Sigmoid colon (tissue), 7 donors: ENCODE measurements around the gene ZMPSTE24. TPM values are rescaled to one million over a fixed set of nuclear protein-coding genes. Genes with fewer than 3 reads are reported as not detected.

ENCODE experiments used
- DNase-seq: peaks from one replicate; pipeline ENCODE4 v3.0.0-alpha.2; 2019
- H3K27ac ChIP-seq, 4 donors: fragments of 200-600 bp; sonication (generic); one replicate each; pipeline ENCODE4 v1.5.1; 2016 to 2019; ENCODE audit warnings: mild to moderate bottlenecking in 1 of 4
- H3K27me3 ChIP-seq, 3 donors: fragments of 200-600 bp; sonication (generic); one replicate each; pipeline ENCODE4 v1.5.1; 2019; ENCODE audit warnings: mild to moderate bottlenecking in 1 of 3
- H3K36me3 ChIP-seq, 4 donors: fragments of 200-600 bp; sonication (generic); one replicate each; pipeline ENCODE4 v1.5.1; 2016 to 2019
- H3K4me1 ChIP-seq, 4 donors: fragments of 200-600 bp; sonication (generic); one replicate each; pipeline ENCODE4 v1.5.1; 2017 to 2019
- H3K4me3 ChIP-seq, 4 donors: fragments of 200-600 bp; sonication (generic); one replicate each; pipeline ENCODE4 v1.5.1; 2017 to 2019; ENCODE audit warnings: mild to moderate bottlenecking in 2 of 4, moderate library complexity in 1 of 4
- H3K9me3 ChIP-seq, 4 donors: fragments of 200-600 bp in 3 of 4; sonication (generic) in 3 of 4; one replicate each; pipeline versions ENCODE4 v1.5.1 to v1.6.1; 2013 to 2019
- EP300 ChIP-seq, 4 donors: sonication (generic); formaldehyde crosslinking; IDR thresholded peaks; one replicate each; pipeline ENCODE4 v1.6.1; 2017; ENCODE audit warnings: antibody characterized with exemption in 4 of 4
- POLR2A ChIP-seq, 2 donors: fragments of 450-650 bp; IDR thresholded peaks; one replicate each; pipeline ENCODE4 v1.6.1; 2016; ENCODE audit warnings: antibody characterized with exemption in 2 of 2, mild to moderate bottlenecking in 2 of 2, moderate library complexity in 2 of 2
- POLR2AphosphoS5 ChIP-seq, 4 donors: sonication (generic); formaldehyde crosslinking; IDR thresholded peaks; one replicate each; pipeline ENCODE4 v1.6.1; 2017; ENCODE audit warnings: antibody characterized with exemption in 4 of 4
- WGBS, 2 donors: extraction: QIAGEN DNeasy Blood & Tissue Kit; methylation state at CpG; one replicate each; pipeline ENCODE4 v1.1.7; 2013; 5-methylcytosine and 5-hydroxymethylcytosine counted together
- intact Hi-C: fragments of 100-400 bp; cut with DNase I; formaldehyde crosslinking; loops from one replicate; pipeline ENCODE4 v1.15.1; 2023
- polyA plus RNA-seq, 3 donors: library from polyadenylated mRNA; stranded (reverse); fragments of 200-250 nt; gene quantifications; one replicate each; pipeline ENCODE4 v1.2.3, GENCODE V29; 2013
- total RNA-seq, 4 donors: library from RNA; depleted of rRNA; stranded (reverse); fragments of >200 nt; gene quantifications; one replicate each; pipeline ENCODE4 v1.1.0, GENCODE V29; 2016
- TF ChIP-seq, protein P1 (sequence below), 4 experiments: fragments of 450-650 bp in 3 of 4; fragments of 200-600 bp in 1 of 4; IDR thresholded peaks; one replicate each; pipeline ENCODE4 v1.5.1; 2016 to 2019; ENCODE audit warnings: antibody characterized with exemption in 4 of 4, mild to moderate bottlenecking in 3 of 4, moderate library complexity in 2 of 4
- donor health status: healthy with polysubstance abuse.
- donor health status: Bipolar disorder and iron deficiency.
- donor health status: healthy.

Gene ZMPSTE24
- total and polyA plus RNA-seq, 7 donors: 10.8 to 40.7 (median 31.0) TPM

DNA sequence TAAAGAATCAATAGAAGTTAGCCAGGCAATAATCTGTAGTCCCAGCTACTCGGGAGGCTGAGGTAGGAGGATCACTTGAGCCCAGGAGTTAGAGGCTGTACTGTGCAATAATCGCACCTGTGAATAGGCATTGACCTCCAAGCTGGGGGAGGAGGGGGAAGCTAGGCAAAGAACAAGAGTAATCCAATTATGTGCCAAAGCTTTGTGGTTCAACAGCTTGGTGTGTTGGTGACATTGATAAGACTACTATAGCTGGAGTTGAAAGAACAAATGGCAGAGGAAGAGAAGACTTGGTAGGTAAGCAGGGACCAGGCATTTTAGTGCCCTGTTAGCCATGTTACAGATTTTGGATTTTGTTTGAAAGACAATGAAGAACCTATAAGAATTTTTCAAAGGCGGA is 12.3 kb upstream of the ZMPSTE24 start:
- 94% methylated on average over 3 of the region's 3 CpGs for WGBS, 2 donors
- Histone ChIP-seq H3K27ac (no peak overlapping the region), H3K27me3 (no peaks in the 10 kb centered on the region), H3K4me1 (no peaks in the 10 kb centered on the region), H3K36me3 (no peaks in the 10 kb centered on the region), H3K9me3 (no peaks in the 10 kb centered on the region), H3K4me3 (no peak overlapping the region)
- TF ChIP-seq POLR2AphosphoS5 (IDR thresholded peaks at IDR 0.05) (no peak), POLR2A (IDR thresholded peaks at IDR 0.05) (no peak), EP300 (IDR thresholded peaks at IDR 0.05) (no peak)
- TF ChIP-seq, protein P1, sequence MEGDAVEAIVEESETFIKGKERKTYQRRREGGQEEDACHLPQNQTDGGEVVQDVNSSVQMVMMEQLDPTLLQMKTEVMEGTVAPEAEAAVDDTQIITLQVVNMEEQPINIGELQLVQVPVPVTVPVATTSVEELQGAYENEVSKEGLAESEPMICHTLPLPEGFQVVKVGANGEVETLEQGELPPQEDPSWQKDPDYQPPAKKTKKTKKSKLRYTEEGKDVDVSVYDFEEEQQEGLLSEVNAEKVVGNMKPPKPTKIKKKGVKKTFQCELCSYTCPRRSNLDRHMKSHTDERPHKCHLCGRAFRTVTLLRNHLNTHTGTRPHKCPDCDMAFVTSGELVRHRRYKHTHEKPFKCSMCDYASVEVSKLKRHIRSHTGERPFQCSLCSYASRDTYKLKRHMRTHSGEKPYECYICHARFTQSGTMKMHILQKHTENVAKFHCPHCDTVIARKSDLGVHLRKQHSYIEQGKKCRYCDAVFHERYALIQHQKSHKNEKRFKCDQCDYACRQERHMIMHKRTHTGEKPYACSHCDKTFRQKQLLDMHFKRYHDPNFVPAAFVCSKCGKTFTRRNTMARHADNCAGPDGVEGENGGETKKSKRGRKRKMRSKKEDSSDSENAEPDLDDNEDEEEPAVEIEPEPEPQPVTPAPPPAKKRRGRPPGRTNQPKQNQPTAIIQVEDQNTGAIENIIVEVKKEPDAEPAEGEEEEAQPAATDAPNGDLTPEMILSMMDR (IDR thresholded peaks at IDR 0.05): no peak
- intact Hi-C loops: no loop called here
- no peak for DNase-seq

DNA sequence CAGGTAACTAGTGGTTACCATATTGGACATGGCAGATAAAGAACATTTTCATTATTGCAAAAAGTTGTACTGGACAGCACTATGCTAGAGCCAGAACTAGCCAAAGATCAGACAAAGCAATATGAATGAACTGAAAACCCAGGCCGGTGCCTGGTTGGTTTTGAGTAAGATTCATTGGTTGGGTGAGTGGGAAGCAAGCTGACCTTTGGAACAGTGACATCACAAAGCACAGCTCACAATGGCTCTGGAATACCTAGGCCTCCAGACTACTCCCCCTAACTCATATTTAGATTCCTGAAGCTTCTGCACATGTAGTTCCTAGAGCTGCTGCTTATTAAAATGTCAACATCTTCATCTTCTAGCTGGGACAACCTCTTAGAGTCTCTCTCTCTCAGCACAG is 10.4 kb upstream of the ZMPSTE24 start, which contains the start of gene TMCO2:
TMCO2 (plus strand) TSS at position 283 of the 400 bp plus-strand sequence; CDS start at position 340, 57 bp downstream.
- H3K4me1 ChIP-seq: no peaks in the 10 kb centered on the region
- no peaks in the 10 kb centered on the region for H3K36me3 ChIP-seq
- TF ChIP-seq POLR2A (IDR thresholded peaks at IDR 0.05): no peak
- no peak for TF ChIP-seq EP300 (IDR thresholded peaks at IDR 0.05)
- TF ChIP-seq, protein P1 (IDR thresholded peaks at IDR 0.05): no peak
- TF ChIP-seq POLR2AphosphoS5 (IDR thresholded peaks at IDR 0.05): no peak
- no peaks in the 10 kb centered on the region for H3K9me3 ChIP-seq
- 28 to 69% methylated on average over 1 of the region's 1 CpG for WGBS, 2 donors
- DNase-seq: no peak
- H3K4me3 ChIP-seq: no peak within 1 kb of the TSS
- intact Hi-C loops: no loop called here
- H3K27ac ChIP-seq: no peak within 1 kb of the TSS
- H3K27me3 ChIP-seq: no peaks in the 10 kb centered on the region

DNA sequence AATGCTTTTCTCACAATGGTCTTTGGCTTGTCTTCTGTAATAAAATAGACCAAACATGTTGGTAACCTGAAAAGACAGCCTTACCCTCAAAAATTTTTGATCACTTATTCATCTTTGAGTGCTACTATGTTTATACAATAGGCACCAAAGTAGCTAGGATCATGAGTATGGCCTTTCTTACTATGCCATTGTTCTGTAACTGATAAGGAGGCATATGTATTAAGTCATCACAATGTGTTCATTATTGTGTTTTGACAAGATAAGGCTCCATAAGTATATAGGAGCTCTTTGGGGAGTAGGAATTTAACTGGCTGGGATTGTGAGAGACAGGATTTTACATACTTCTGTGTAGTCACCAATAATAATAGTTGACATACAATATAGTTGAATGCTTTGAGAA is 9.6 kb upstream of the ZMPSTE24 start:
- H3K4me3 ChIP-seq: no peak overlapping the region
- no peak for DNase-seq
- no peaks in the 10 kb centered on the region for H3K27me3 ChIP-seq
- H3K27ac ChIP-seq: no peak overlapping the region
- TF ChIP-seq, protein P1 (IDR thresholded peaks at IDR 0.05): no peak
- TF ChIP-seq POLR2A (IDR thresholded peaks at IDR 0.05) (no peak), EP300 (IDR thresholded peaks at IDR 0.05) (no peak), POLR2AphosphoS5 (IDR thresholded peaks at IDR 0.05) (no peak)
- H3K36me3 ChIP-seq: no peaks in the 10 kb centered on the region
- intact Hi-C loops: no loop called here
- no peaks in the 10 kb centered on the region for H3K4me1 ChIP-seq
- H3K9me3 ChIP-seq: no peaks in the 10 kb centered on the region

DNA sequence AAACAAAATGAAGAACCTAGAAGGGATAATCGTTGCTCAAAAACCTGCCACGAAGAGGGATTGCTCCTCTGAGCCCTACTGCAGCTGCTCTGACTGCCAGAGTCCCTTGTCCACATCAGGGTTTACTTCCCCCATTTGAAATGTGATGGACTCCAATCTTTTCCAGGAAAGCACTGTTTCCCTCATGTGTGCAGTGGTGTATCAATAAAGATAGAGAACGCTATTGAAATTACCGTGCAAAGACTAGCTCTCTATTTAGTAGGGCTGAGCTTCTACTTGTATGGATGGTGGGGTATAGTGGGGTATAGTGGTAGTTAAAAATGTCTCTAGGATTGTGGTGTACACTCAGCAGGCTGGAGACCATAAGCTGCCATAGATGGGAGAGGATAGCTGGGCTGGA is 6.6 kb upstream of the ZMPSTE24 start:
- Histone ChIP-seq H3K4me3 (no peak overlapping the region), H3K27ac (no peak overlapping the region), H3K9me3 (no peaks in the 10 kb centered on the region), H3K27me3 (no peaks in the 10 kb centered on the region), H3K36me3 (no peaks in the 10 kb centered on the region), H3K4me1 (peaks cover 0 to 11% (median 2%) of the 10 kb centered on the region in 4 donors)
- TF ChIP-seq EP300 (IDR thresholded peaks at IDR 0.05) (no peak), POLR2A (IDR thresholded peaks at IDR 0.05) (no peak), POLR2AphosphoS5 (IDR thresholded peaks at IDR 0.05) (no peak)
- TF ChIP-seq, protein P1 (IDR thresholded peaks at IDR 0.05): no peak
- WGBS, 2 donors: 71 to 86% methylated on average over 4 of the region's 4 CpGs
- no peak for DNase-seq
- intact Hi-C loops: no loop called here

DNA sequence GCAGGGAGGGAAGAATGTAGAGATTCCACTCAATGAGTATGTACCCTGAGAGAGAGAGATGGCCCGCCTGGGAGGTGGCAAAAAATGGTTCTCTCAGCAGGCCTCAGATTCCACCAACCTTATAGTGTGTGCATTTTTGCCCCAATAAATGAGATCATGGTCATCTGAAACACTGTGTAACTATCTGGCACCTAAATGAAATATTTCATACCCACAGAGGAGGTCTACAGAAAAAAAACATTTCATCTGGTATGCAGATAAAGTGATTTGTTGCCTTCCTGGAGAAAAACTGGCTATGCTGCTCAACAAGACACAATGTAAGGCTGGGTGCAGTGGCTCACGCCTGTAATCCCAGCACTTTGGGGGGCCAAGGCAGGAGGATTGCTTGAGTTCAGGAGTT is 5.4 kb upstream of the ZMPSTE24 start:
- no peaks in the 10 kb centered on the region for H3K36me3 ChIP-seq
- TF ChIP-seq POLR2A (IDR thresholded peaks at IDR 0.05): no peak
- TF ChIP-seq EP300 (IDR thresholded peaks at IDR 0.05): no peak
- H3K9me3 ChIP-seq: no peaks in the 10 kb centered on the region
- H3K27me3 ChIP-seq: no peaks in the 10 kb centered on the region
- no peak for DNase-seq
- no peak overlapping the region for H3K4me3 ChIP-seq
- H3K4me1 ChIP-seq: peaks cover 0 to 16% (median 4%) of the 10 kb centered on the region in 4 donors
- intact Hi-C loops: no loop called here
- 70 to 94% methylated on average over 2 of the region's 2 CpGs for WGBS, 2 donors
- H3K27ac ChIP-seq: no peak overlapping the region
